Effector memory CD4-positive, alpha-beta T cell (primary cell): ENCODE results near the gene MRPS23.

Source experiments
- DNase-seq, 3 donors: peaks; one replicate each; pipeline ENCODE4 v3.0.0-alpha.2; 2020
- H3K27ac ChIP-seq: 2 replicates; pipeline ENCODE4 v1.7.0; 2013; ENCODE audit warnings: mild to moderate bottlenecking, low read length, moderate library complexity; ENCODE audit not compliant: insufficient read depth, poor library complexity, severe bottlenecking
- H3K27me3 ChIP-seq: replicated peaks from 2 replicates; pipeline ENCODE4 v1.7.0; 2013; ENCODE audit warnings: mild to moderate bottlenecking, low read length; ENCODE audit not compliant: insufficient read depth, control insufficient read depth, poor library complexity, severe bottlenecking
- H3K36me3 ChIP-seq: 2 replicates; pipeline ENCODE4 v1.7.0; 2013; ENCODE audit warnings: mild to moderate bottlenecking, low read length, moderate library complexity; ENCODE audit not compliant: control insufficient read depth, insufficient read depth
- H3K4me1 ChIP-seq: 2 replicates; pipeline ENCODE4 v1.7.0; 2013; ENCODE audit warnings: low read length, mild to moderate bottlenecking; ENCODE audit not compliant: control insufficient read depth, insufficient read depth, poor library complexity, severe bottlenecking
- H3K4me3 ChIP-seq: 2 replicates; pipeline ENCODE4 v1.7.0; 2013; ENCODE audit warnings: low read length, low read depth, mild to moderate bottlenecking; ENCODE audit not compliant: insufficient read depth, poor library complexity, severe bottlenecking
- H3K9me3 ChIP-seq: 2 replicates; pipeline ENCODE4 v1.7.0; 2013; ENCODE audit warnings: mild to moderate bottlenecking, low read length, moderate library complexity; ENCODE audit not compliant: control insufficient read depth

MRPS23 gene

DNA sequence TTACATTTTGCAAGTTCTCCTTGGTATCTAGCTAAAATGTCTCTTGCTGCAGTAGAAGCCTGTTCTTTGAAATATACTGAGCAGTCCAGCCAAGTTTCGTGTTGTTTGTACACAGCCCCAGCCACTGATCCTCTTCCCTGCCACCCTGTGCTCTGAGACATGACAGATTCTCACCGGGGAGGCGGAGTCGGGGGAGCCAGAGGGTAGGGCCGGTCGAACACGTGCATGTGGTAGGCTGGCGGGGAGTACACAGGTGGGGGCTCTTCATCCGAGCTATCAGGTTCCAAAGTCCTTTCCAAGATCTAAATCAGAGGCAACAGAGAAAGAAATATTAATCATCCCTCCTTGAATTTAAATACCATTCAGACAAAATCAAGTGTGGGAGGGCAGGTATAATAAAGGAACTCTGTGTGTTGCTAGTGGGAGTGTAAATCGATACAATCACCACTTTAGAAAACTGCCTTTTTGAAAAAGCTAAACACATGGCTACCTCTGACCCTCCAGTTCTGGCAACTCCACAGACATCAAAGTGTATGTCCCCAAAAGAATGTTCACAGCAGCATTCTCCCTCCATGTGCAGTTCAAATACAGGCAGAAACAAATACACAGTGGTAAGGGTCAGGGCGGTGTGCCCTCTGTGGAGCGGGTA, 29.7 kb upstream of the MRPS23 start:
- Histone ChIP-seq H3K27ac (no peak overlapping the region), H3K4me1 (peaks cover 2% of the 10 kb centered on the region), H3K9me3 (no peaks in the 10 kb centered on the region), H3K27me3 (peaks cover 4% of the 10 kb centered on the region), H3K4me3 (no peak overlapping the region), H3K36me3 (no peaks in the 10 kb centered on the region)
- no peak for DNase-seq

DNA sequence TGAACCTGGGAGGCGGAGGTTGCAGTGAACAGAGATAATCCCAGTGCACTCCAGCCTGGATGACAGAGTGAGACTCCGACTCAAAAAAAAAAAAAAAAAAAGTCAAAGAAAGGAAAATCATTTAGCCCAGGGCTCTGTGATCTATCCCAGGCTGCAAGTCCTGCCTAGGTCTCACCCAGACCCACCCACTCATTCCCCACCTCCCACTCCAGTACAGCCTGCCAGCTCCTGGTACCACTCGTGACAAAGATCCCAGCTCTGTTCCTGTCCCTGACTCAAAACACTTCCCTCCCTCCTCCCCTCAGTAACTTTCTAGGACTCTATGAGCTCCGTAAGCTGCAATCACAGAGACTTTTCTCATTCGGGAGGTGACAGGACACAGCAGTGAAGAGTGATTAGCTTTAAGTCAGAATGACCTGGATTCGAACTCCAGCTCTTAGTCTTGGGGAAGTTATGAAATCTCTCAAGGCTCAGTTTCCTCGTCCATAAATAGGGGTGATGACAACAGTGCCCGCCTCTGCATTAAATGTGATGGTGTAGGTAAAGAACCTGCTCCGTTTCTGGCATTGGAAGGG, 28.0 kb upstream of the MRPS23 start:
- H3K9me3 ChIP-seq, result no peaks in the 10 kb centered on the region
- DNase-seq, result no peak
- H3K4me3 ChIP-seq, result no peak overlapping the region
- H3K27me3 ChIP-seq, result peaks cover 4% of the 10 kb centered on the region
- H3K4me1 ChIP-seq, result peaks cover 10% of the 10 kb centered on the region
- H3K27ac ChIP-seq, result no peak overlapping the region
- H3K36me3 ChIP-seq, result no peaks in the 10 kb centered on the region

DNA sequence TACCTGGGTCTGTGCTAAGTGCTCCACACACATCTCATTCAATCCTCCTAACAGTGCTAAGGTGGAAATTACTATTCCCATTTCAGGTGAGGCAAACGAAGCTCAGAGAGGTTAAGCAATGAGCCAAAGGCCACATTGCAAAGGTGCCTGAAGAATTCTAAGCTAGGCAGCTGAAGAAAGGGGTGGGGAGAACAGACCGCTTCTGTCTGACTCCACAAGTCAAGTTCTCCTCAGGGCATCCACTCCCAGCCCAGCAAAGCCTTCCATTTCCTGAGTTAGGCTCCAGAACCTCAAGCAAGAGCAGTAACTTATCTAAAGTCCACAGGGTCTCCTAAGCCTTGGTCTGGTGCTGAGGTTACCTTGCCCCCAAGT, 27.0 kb upstream of the MRPS23 start:
- Histone ChIP-seq H3K27me3 (peaks cover 4% of the 10 kb centered on the region), H3K27ac (no peak overlapping the region), H3K4me3 (no peak overlapping the region), H3K36me3 (no peaks in the 10 kb centered on the region), H3K4me1 (peaks cover 10% of the 10 kb centered on the region), H3K9me3 (no peaks in the 10 kb centered on the region)
- no peak for DNase-seq

DNA sequence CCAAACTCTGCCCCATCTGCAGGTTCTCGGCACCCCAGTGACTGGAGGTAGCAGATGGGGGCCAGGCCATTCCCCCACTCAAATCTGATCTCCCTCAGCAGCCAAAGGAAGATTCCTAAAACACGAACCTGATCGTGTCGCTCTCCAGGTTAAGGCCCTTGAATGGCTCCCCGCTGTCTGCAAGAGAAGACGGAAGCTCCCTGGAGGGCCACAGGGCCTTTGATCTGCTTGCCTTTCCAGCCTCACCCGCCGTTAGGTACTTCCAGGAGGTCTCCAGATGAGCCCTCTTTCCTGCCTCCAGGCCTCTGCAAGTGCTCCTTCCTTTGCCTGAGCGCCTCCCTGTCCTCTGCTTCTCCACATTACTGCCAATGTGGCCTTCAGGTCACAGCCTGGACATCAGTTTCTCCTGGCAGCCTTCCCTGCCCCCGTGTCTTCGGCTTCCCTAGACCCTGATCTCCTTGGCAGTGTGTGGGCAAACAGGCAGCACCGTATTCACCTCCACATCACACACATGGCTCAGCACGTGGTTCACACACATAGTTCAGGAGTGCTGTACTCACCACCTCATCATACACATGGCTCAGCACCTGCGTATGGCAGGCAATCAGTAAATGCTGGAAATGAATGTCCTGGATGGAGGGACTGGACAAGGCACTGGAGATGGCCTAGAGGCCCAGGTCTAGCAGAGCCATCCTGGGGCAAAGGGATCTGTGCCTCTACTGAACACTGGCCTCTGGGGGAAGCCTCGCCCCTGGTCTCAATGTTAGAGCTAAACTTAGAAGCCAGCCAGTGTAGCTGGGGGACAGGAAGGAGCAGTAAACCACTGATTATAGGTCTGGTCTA, 26.4 kb upstream of the MRPS23 start:
- Histone ChIP-seq H3K36me3 (no peaks in the 10 kb centered on the region), H3K27me3 (peaks cover 4% of the 10 kb centered on the region), H3K27ac (no peak overlapping the region), H3K4me1 (peaks cover 10% of the 10 kb centered on the region), H3K4me3 (no peak overlapping the region), H3K9me3 (no peaks in the 10 kb centered on the region)
- no peak for DNase-seq

DNA sequence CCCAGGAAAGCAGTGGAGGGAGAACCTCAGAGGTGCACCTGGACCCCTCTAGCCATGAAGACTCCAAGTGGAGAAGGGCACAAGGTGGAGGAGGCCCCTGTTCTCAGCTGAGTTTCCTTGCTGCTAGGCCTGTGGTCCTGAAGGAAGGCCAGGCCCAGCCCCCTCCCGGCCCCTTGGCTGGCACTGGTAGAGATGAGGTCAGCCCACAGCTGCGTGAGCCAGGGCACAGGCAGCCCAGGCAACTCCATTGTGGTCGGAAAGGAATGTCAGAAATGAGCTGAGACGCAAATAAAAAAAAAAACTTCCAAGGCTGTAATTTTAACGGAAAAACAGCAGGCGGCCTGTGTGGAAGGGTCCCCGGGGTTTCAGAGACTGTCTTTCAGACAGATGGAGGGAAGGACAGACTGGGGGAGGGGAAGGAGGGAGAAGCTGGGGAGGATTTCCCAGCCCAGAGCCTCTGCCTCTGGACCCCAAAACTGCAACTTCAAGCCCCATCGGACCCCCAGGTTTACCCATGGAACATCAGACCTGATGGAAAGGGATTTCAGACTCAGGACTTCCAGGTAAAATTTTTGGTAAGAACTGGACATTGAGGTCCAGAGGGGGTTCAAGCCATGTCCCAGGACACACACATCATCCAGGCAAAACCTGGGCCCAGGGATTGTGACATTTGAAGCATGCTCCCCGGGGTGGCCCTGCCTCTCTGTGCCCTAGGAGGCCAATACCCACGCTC, 25.6 kb upstream of the MRPS23 start:
- Histone ChIP-seq H3K4me3 (no peak overlapping the region), H3K4me1 (peaks cover 10% of the 10 kb centered on the region), H3K36me3 (no peaks in the 10 kb centered on the region), H3K9me3 (no peaks in the 10 kb centered on the region), H3K27ac (no peak overlapping the region), H3K27me3 (peaks cover 4% of the 10 kb centered on the region)
- DNase-seq, result no peak

DNA sequence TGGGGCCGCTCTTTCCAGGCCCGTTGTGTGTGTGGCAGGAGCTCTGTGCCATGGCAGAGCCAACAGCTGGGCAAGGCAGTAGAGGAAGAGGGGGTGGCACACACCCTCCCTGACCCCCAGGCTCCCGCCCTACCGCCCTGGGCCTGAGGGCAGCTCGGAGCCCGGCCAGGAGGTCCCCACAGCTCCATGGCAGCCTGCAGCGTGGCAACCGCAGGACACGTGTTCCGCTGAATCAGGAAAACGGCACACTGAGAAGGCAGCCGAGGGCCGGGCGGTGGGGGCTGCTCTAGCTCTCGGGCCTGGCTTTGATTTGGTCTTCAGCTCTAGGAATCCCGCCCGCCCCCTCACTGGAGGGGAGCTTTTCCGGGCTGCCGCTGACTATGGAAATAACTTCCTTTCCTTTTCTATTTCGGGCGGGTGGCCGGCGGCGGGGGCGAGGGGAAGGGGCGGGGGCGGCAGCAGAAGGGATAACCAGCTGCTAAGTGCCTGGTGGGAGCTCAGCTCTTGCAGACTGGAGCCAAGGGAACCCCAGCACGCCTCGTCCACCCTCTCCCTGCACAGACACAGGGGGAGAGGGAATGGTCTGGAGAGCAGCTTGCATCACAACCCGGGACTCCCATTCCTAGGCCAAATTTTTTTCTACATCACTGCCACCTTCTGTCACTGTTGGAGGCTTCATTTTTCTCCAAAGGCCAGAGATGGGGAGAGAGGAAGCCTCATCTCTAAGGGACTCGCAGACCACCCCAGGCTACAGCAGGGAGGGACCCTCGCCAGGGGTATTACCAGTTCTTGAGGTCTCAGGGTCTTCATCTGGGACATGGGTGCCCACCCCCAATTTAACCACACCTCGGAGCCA, 24.8 kb upstream of the MRPS23 start:
- Histone ChIP-seq H3K36me3 (no peaks in the 10 kb centered on the region), H3K27me3 (peaks cover 4% of the 10 kb centered on the region), H3K9me3 (no peaks in the 10 kb centered on the region), H3K4me3 (peak overlapping the region; percentile 25), H3K27ac (no peak overlapping the region), H3K4me1 (peaks cover 8% of the 10 kb centered on the region)
- no peak for DNase-seq

DNA sequence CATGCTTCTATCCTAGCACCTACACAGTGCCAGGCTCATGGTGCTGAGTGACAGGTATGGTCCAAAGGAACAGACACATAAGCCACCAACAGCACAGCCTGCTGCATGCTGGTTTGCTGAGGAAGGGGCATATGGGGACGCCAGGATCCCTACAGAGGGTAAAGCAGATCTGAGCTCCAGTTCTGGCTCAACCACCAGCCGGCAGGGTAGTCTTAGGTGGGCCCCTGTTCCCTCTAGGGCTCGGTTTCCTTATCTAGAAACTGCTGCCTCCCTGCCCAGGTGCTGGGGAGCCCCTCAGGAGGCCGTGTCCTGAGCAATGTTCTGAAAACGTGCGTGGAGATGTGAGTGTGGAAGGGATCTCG, 24.2 kb upstream of the MRPS23 start:
- no peaks in the 10 kb centered on the region for H3K36me3 ChIP-seq
- no peak for DNase-seq
- H3K27ac ChIP-seq, result no peak overlapping the region
- H3K9me3 ChIP-seq, result no peaks in the 10 kb centered on the region
- H3K27me3 ChIP-seq, result peaks cover 4% of the 10 kb centered on the region
- H3K4me1 ChIP-seq, result peaks cover 8% of the 10 kb centered on the region
- no peak overlapping the region for H3K4me3 ChIP-seq

DNA sequence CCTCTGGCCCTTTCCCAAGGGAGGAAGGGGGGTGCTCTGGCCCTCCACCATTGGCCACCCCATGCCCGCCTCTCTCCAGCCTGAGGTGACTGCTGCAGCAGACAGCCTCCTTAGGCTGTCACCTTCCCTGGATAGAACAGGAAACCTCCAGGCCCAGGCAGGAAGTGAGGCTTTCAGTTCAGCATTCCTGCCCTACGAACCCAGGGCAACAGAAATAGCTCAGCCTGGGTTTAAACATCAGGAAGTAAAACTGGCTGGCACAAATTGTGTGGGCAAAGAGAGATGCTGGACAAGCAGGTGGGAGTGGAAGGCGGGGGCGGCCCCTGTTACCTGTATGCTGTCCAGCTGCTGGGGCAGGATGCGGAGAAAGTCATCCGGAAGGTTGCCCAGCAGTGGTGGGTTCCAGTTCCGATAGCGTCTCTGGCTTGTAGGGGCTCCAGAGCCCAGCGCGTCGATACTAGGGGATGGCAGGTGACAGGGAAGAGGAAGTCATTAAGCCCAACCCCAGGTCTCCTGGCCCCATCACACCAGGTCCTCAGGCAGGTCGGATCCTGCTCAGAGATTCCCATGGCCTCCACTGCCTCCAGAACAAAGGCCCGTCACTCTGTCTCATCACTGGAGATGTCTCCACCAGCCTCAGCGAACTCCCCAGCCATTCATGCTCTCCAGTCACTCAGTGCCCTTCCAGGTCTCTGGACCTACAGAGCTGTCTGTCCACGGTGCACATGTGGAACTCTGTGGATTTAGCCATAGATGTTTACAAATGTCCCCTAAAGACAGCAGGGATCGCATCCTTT, 23.6 kb upstream of the MRPS23 start:
- no peak overlapping the region for H3K4me3 ChIP-seq
- no peaks in the 10 kb centered on the region for H3K9me3 ChIP-seq
- H3K27ac ChIP-seq, result no peak overlapping the region
- peaks cover 4% of the 10 kb centered on the region for H3K27me3 ChIP-seq
- no peaks in the 10 kb centered on the region for H3K36me3 ChIP-seq
- no peak for DNase-seq
- H3K4me1 ChIP-seq, result peaks cover 8% of the 10 kb centered on the region

DNA sequence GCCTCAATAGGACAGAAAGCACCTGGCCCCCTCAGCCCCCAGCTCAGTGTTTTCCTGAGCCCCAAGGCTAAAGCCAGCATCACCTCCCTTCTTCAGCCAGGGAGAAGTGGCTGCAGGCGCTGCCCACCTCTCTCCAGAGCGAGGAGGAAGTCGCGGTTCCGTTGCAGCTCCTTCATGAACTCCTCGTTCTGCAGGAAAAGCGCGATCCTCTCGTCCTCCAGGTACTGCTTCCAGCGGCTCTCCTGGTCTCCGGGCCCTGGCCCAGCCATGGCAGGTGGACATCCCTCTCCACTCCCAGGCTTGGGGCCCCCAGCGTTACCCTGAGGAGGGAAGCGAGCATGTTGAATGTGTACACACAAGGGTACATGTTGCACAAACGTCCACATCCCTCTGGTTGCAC, 22.7 kb upstream of the MRPS23 start:
- no peaks in the 10 kb centered on the region for H3K36me3 ChIP-seq
- no peak overlapping the region for H3K4me3 ChIP-seq
- no peaks in the 10 kb centered on the region for H3K9me3 ChIP-seq
- H3K4me1 ChIP-seq, result peaks cover 8% of the 10 kb centered on the region
- DNase-seq, result no peak
- H3K27ac ChIP-seq, result no peak overlapping the region
- H3K27me3 ChIP-seq, result peaks cover 4% of the 10 kb centered on the region
